Measurements from ENCODE around the gene LRMDA.

LRMDA gene

DNA sequence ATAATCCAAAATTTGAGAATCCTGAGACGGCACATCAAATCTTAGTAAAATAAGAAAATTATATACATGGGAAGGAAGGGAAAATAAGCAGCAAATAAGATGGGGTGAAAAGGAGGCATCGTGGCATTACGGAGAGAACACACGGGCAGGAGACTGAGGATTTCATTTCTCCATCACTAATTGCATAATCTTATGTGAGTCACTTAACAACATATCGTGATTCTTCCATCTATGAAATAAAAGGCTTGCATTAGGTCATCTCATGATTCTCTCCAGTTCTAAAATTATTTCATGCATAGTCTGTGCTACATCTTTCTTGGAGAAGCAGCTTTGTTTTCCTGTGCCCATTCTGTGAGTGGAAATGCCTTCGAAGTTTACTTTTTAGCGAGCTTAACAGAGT lies 288.7 kb downstream of the LRMDA start:
- Mint-ChIP-seq H3K27ac (no peak overlapping the region), H3K9me3 (peaks cover 0 to 2% of the 10 kb centered on the region in 2 donors), H3K4me1 (ENCODE audit: low read depth in 2 of 2) (no peaks in the 10 kb centered on the region), H3K36me3 (ENCODE audit: insufficient read depth) (no peaks in the 10 kb centered on the region), H3K27me3 (peaks cover 0 to under 1% of the 10 kb centered on the region in 2 donors), H3K4me3 (no peak overlapping the region)
- ATAC-seq (replicated peaks) (no peak), DNase-seq (no peak)

GRCh38 chr10:75722020-75722419 lies 290.6 kb downstream of the LRMDA start:
- H3K27me3 Mint-ChIP-seq, result peaks cover 0 to 4% of the 10 kb centered on the region in 2 donors

GRCh38 chr10:75722609-75723008 lies 291.2 kb downstream of the LRMDA start:
- no peaks in the 10 kb centered on the region for H3K4me1 Mint-ChIP-seq (ENCODE audit: low read depth in 2 of 2)
- H3K27ac Mint-ChIP-seq, result no peak overlapping the region
- H3K4me3 Mint-ChIP-seq, result no peak overlapping the region
- H3K9me3 Mint-ChIP-seq, result peaks cover 0 to 2% of the 10 kb centered on the region in 2 donors
- ATAC-seq (replicated peaks), result no peak
- no peak for DNase-seq
- peaks cover 3% of the 10 kb centered on the region for H3K36me3 Mint-ChIP-seq (ENCODE audit: insufficient read depth)
- H3K27me3 Mint-ChIP-seq, result peaks cover 0 to 7% of the 10 kb centered on the region in 2 donors

More at GRCh38 chr10:75722020-75722419, 290.6 kb downstream of the LRMDA start:
- H3K9me3 Mint-ChIP-seq, result peaks cover 0 to 2% of the 10 kb centered on the region in 2 donors
- DNase-seq (no peak), ATAC-seq (replicated peaks) (no peak)
- no peak overlapping the region for H3K27ac Mint-ChIP-seq
- peaks cover 3% of the 10 kb centered on the region for H3K36me3 Mint-ChIP-seq (ENCODE audit: insufficient read depth)
- H3K4me1 Mint-ChIP-seq (ENCODE audit: low read depth in 2 of 2), result no peaks in the 10 kb centered on the region
- no peak overlapping the region for H3K4me3 Mint-ChIP-seq

DNA sequence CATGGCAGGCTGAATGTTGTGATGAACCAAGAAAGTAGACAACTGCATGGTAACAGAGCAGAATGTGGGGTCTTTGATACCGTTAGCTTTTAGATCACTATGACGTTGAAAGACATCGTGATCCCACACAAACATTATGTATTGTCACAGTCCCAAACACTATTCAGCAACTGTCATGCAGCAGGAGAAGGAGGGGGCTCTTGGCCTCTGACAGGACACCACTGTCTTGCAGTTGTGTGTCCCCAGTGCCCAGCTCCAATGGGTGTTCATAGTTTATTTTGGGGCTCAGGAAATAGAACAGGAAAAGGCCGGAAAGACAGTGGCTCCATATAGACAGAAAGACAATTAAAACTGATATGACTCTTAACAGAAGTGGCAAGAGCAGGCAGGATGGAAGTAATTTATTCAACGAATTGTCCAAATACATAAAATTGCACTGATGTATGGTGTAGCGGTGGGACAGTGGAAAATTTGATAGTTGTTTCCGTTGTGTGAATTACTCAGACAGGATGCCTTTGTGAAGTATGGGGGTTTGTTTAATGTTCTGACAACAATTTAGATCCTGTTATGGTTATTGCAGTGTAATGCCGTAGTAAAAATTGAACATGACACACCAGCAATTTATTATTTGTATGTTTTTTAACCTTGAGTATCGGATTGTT lies 292.0 kb downstream of the LRMDA start:
- no peak for ATAC-seq (replicated peaks)
- H3K9me3 Mint-ChIP-seq, result peaks cover 0 to 2% of the 10 kb centered on the region in 2 donors
- H3K36me3 Mint-ChIP-seq (ENCODE audit: insufficient read depth), result peaks cover 3% of the 10 kb centered on the region
- no peak overlapping the region for H3K27ac Mint-ChIP-seq
- DNase-seq, result no peak
- no peak overlapping the region for H3K4me3 Mint-ChIP-seq
- no peaks in the 10 kb centered on the region for H3K4me1 Mint-ChIP-seq (ENCODE audit: low read depth in 2 of 2)
- peaks cover 0 to 7% of the 10 kb centered on the region in 2 donors for H3K27me3 Mint-ChIP-seq

GRCh38 chr10:75724047-75724446 lies 292.6 kb downstream of the LRMDA start:
- no peak overlapping the region for H3K4me3 Mint-ChIP-seq
- DNase-seq, result no peak
- no peaks in the 10 kb centered on the region for H3K4me1 Mint-ChIP-seq (ENCODE audit: low read depth in 2 of 2)
- no peaks in the 10 kb centered on the region for H3K9me3 Mint-ChIP-seq
- peaks cover 3% of the 10 kb centered on the region for H3K36me3 Mint-ChIP-seq (ENCODE audit: insufficient read depth)
- H3K27ac Mint-ChIP-seq, result no peak overlapping the region
- ATAC-seq (replicated peaks), result no peak
- peaks cover 0 to 7% of the 10 kb centered on the region in 2 donors for H3K27me3 Mint-ChIP-seq

- no peak overlapping the region for H3K27ac Mint-ChIP-seq
- peaks cover 0 to 7% of the 10 kb centered on the region in 2 donors for H3K27me3 Mint-ChIP-seq
- no peaks in the 10 kb centered on the region for H3K9me3 Mint-ChIP-seq
- H3K4me1 Mint-ChIP-seq (ENCODE audit: low read depth in 2 of 2), result no peaks in the 10 kb centered on the region
- DNase-seq (no peak), ATAC-seq (replicated peaks) (no peak)
- no peak overlapping the region for H3K4me3 Mint-ChIP-seq
- peaks cover 3% of the 10 kb centered on the region for H3K36me3 Mint-ChIP-seq (ENCODE audit: insufficient read depth)
These were observed 295.4 kb downstream of the LRMDA start for GRCh38 chr10:75726522-75727483.

- H3K4me3 Mint-ChIP-seq, result no peak overlapping the region
- H3K36me3 Mint-ChIP-seq (ENCODE audit: insufficient read depth), result peaks cover 3% of the 10 kb centered on the region
- DNase-seq (no peak), ATAC-seq (replicated peaks) (no peak)
- H3K9me3 Mint-ChIP-seq, result no peaks in the 10 kb centered on the region
- H3K27ac Mint-ChIP-seq, result no peak overlapping the region
- no peaks in the 10 kb centered on the region for H3K4me1 Mint-ChIP-seq (ENCODE audit: low read depth in 2 of 2)
- H3K27me3 Mint-ChIP-seq, result peaks cover 0 to 20% of the 10 kb centered on the region in 2 donors
These were observed 299.4 kb downstream of the LRMDA start for GRCh38 chr10:75730847-75731246.

- Mint-ChIP-seq H3K9me3 (no peaks in the 10 kb centered on the region), H3K27me3 (peaks cover 0 to 20% of the 10 kb centered on the region in 2 donors), H3K36me3 (ENCODE audit: insufficient read depth) (no peaks in the 10 kb centered on the region), H3K27ac (no peak overlapping the region), H3K4me1 (ENCODE audit: low read depth in 2 of 2) (no peaks in the 10 kb centered on the region), H3K4me3 (no peak overlapping the region)
- DNase-seq (no peak), ATAC-seq (replicated peaks) (no peak)
These were observed 301.9 kb downstream of the LRMDA start for GRCh38 chr10:75733135-75733890.

- Mint-ChIP-seq H3K27me3 (peaks cover 0 to 20% of the 10 kb centered on the region in 2 donors), H3K4me3 (no peak overlapping the region), H3K36me3 (ENCODE audit: insufficient read depth) (no peaks in the 10 kb centered on the region), H3K9me3 (no peaks in the 10 kb centered on the region), H3K4me1 (ENCODE audit: low read depth in 2 of 2) (no peaks in the 10 kb centered on the region), H3K27ac (no peak overlapping the region)
- no peak for ATAC-seq (replicated peaks)
- DNase-seq, result no peak
These were observed 304.8 kb downstream of the LRMDA start for GRCh38 chr10:75736151-75736640.

DNA sequence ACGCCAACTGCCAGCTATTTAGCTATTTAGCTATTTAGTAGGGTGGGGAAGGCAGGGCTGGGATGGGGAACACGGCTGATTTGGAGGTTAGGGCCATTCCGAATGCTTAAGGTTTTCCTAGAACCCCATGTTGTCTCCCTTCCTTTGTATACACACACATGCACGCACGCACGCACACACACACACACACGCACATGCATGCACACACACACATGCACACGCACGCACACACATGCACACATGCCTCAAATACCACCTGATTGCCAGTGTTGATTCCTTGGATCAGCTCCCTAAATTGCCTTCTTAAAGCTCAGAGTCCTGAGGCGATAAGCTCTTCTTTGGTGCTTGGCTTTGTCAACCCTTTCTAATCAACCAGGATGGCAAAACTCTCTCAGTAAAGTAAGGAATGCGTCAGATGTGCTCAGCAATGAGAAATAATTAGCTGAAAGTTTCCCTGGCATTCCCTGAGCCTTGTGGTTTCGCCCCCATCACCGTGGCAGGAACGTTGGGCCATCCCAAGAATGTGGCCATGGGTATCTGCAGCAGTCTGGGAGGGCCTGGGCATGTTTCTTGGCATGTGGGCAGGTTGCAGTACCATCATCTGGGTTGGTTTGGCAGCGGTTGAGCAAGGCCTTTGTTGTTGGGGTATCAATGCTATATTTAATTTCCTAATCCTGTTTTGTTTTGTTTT lies 305.6 kb downstream of the LRMDA start:
- H3K4me1 Mint-ChIP-seq (ENCODE audit: low read depth in 2 of 2), result no peaks in the 10 kb centered on the region
- H3K27me3 Mint-ChIP-seq, result peaks cover 0 to 26% of the 10 kb centered on the region in 2 donors
- DNase-seq, result no peak
- H3K27ac Mint-ChIP-seq, result no peak overlapping the region
- no peaks in the 10 kb centered on the region for H3K36me3 Mint-ChIP-seq (ENCODE audit: insufficient read depth)
- no peak overlapping the region for H3K4me3 Mint-ChIP-seq
- H3K9me3 Mint-ChIP-seq, result peaks cover 0 to under 1% of the 10 kb centered on the region in 2 donors
- ATAC-seq (replicated peaks), result no peak

- Mint-ChIP-seq H3K27me3 (peaks cover 0 to 31% of the 10 kb centered on the region in 2 donors), H3K9me3 (peaks cover 0 to 2% of the 10 kb centered on the region in 2 donors), H3K4me1 (ENCODE audit: low read depth in 2 of 2) (no peaks in the 10 kb centered on the region), H3K4me3 (no peak overlapping the region), H3K36me3 (ENCODE audit: insufficient read depth) (no peaks in the 10 kb centered on the region), H3K27ac (no peak overlapping the region)
- DNase-seq (no peak), ATAC-seq (replicated peaks) (no peak)
These were observed 306.1 kb downstream of the LRMDA start for GRCh38 chr10:75737580-75737949.

DNA sequence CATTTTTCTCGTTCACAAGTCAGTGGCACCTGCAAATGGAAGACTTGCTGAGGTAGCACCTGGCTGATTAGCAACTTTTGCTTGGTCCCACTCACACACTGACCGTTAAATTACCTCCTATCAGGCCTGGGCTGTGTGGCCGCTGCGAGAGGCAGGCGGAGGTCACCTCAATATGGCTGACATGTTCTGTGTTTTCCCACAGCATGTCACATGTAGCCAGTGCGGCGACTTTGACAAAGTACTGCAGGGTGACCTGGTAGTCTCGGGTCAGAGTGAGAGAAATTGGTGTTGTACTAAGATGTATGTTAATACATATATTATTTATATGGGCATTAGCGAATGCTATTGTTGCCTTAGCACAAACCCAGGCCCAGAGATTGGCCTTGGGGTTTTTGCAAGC lies 307.5 kb downstream of the LRMDA start:
- Mint-ChIP-seq H3K27me3 (peaks cover 0 to 31% of the 10 kb centered on the region in 2 donors), H3K4me1 (ENCODE audit: low read depth in 2 of 2) (no peaks in the 10 kb centered on the region), H3K27ac (no peak overlapping the region), H3K4me3 (no peak overlapping the region), H3K36me3 (ENCODE audit: insufficient read depth) (no peaks in the 10 kb centered on the region), H3K9me3 (peaks cover 0 to 2% of the 10 kb centered on the region in 2 donors)
- DNase-seq, result no peak
- no peak for ATAC-seq (replicated peaks)
